ENCODE data around the gene SLC1A5.

SLC1A5 gene

GRCh38 chr19:46821512-46822409 is 33.4 kb upstream of the SLC1A5 start:
- no peaks in the 10 kb centered on the region for H4K20me1 ChIP-seq (ENCODE audit: insufficient read depth, low read length)
- H3K4me3 ChIP-seq (ENCODE audit: low read depth, low read length, poor library complexity, severe bottlenecking), result no peak overlapping the region
- H3K9me2 ChIP-seq (ENCODE audit: low read depth, low read length), result no peaks in the 10 kb centered on the region
- no peak for TF ChIP-seq CTCF (IDR thresholded peaks at IDR 0.05; ENCODE audit: low read length)
- TF ChIP-seq EZH2 (IDR thresholded peaks at IDR 0.05; ENCODE audit: borderline replicate concordance, low read length), result no peak
- no peak overlapping the region for H3K9ac ChIP-seq (ENCODE audit: low read length)
- peak overlapping the region; percentile 25; the same call in 1 of the 2 replicates for H3K4me2 ChIP-seq (ENCODE audit: low read length)
- no peaks in the 10 kb centered on the region for H3K27me3 ChIP-seq (ENCODE audit: insufficient read depth, low read length)
- no peak overlapping the region for H2AFZ ChIP-seq (ENCODE audit: low read length)
- H3K9me3 ChIP-seq (ENCODE audit: low read length), result no peaks in the 10 kb centered on the region
- peaks cover 22% of the 10 kb centered on the region for H3K4me1 ChIP-seq (ENCODE audit: insufficient read depth, low read length, severe bottlenecking)
- no peaks in the 10 kb centered on the region for H3F3A ChIP-seq (ENCODE audit: insufficient read depth, low read length)
- H3K36me3 ChIP-seq (ENCODE audit: insufficient read depth, low read length), result no peaks in the 10 kb centered on the region; the same call in 1 of the 2 replicates
- H3K27ac ChIP-seq (ENCODE audit: low read depth, low read length, poor library complexity, severe bottlenecking), result peak overlapping the region; percentile 30
- no peaks in the 10 kb centered on the region for H3K79me2 ChIP-seq (ENCODE audit: insufficient read depth, low read length)

GRCh38 chr19:46818812-46819211 is 30.4 kb upstream of the SLC1A5 start:
- Histone ChIP-seq H4K20me1 (ENCODE audit: insufficient read depth, low read length) (no peaks in the 10 kb centered on the region), H3K4me1 (ENCODE audit: insufficient read depth, low read length, severe bottlenecking) (peaks cover 13% of the 10 kb centered on the region), H3K9me3 (ENCODE audit: low read length) (no peaks in the 10 kb centered on the region), H3F3A (ENCODE audit: insufficient read depth, low read length) (no peaks in the 10 kb centered on the region), H3K36me3 (ENCODE audit: insufficient read depth, low read length) (no peaks in the 10 kb centered on the region; the same call in 1 of the 2 replicates), H3K9me2 (ENCODE audit: low read depth, low read length) (no peaks in the 10 kb centered on the region), H3K9ac (ENCODE audit: low read length) (no peak overlapping the region), H2AFZ (ENCODE audit: low read length) (no peak overlapping the region), H3K27ac (ENCODE audit: low read depth, low read length, poor library complexity, severe bottlenecking) (no peak overlapping the region), H3K27me3 (ENCODE audit: insufficient read depth, low read length) (peaks cover 2% of the 10 kb centered on the region; the same call in 1 of the 2 replicates), H3K4me2 (ENCODE audit: low read length) (no peak overlapping the region), H3K79me2 (ENCODE audit: insufficient read depth, low read length) (no peaks in the 10 kb centered on the region), H3K4me3 (ENCODE audit: low read depth, low read length, poor library complexity, severe bottlenecking) (no peak overlapping the region)
- TF ChIP-seq EZH2 (IDR thresholded peaks at IDR 0.05; ENCODE audit: borderline replicate concordance, low read length), result no peak
- TF ChIP-seq CTCF (IDR thresholded peaks at IDR 0.05; ENCODE audit: low read length), result no peak

GRCh38 chr19:46815833-46816627 is 27.6 kb upstream of the SLC1A5 start:
- TF ChIP-seq EZH2 (IDR thresholded peaks at IDR 0.05; ENCODE audit: borderline replicate concordance, low read length) (no peak), CTCF (IDR thresholded peaks at IDR 0.05; ENCODE audit: low read length) (no peak)
- Histone ChIP-seq H3K9me2 (ENCODE audit: low read depth, low read length) (no peaks in the 10 kb centered on the region), H2AFZ (ENCODE audit: low read length) (no peak overlapping the region), H4K20me1 (ENCODE audit: insufficient read depth, low read length) (no peaks in the 10 kb centered on the region), H3K27me3 (ENCODE audit: insufficient read depth, low read length) (peaks cover 4% of the 10 kb centered on the region; the same call in 1 of the 2 replicates), H3K27ac (ENCODE audit: low read depth, low read length, poor library complexity, severe bottlenecking) (no peak overlapping the region), H3K4me2 (ENCODE audit: low read length) (no peak overlapping the region), H3K36me3 (ENCODE audit: insufficient read depth, low read length) (no peaks in the 10 kb centered on the region; the same call in 1 of the 2 replicates), H3K9ac (ENCODE audit: low read length) (no peak overlapping the region), H3K4me1 (ENCODE audit: insufficient read depth, low read length, severe bottlenecking) (peaks cover 3% of the 10 kb centered on the region), H3K4me3 (ENCODE audit: low read depth, low read length, poor library complexity, severe bottlenecking) (no peak overlapping the region), H3K79me2 (ENCODE audit: insufficient read depth, low read length) (no peaks in the 10 kb centered on the region), H3F3A (ENCODE audit: insufficient read depth, low read length) (no peaks in the 10 kb centered on the region), H3K9me3 (ENCODE audit: low read length) (no peaks in the 10 kb centered on the region)
